Stimulated activated memory B cell treated with anti-CD40 and anti-IgM and Interleukin-4, amounts not matched to agents 10 μg/mL and 1 μg/mL and 100 μg/mL, for 72 hours (primary cell): ENCODE measurements around the gene OST4.

ENCODE experiments used
- ATAC-seq: fragments of 150-1000 bp; cut with Tn5 transposase; 2 replicates; pipeline ENCODE4 v1.10.0; 2021
- H3K27ac Mint-ChIP-seq: one replicate; pipeline ENCODE4 v1.8.0; 2022; ENCODE audit warnings: mild to moderate bottlenecking, mixed read lengths
- H3K27me3 Mint-ChIP-seq: one replicate; pipeline ENCODE4 v1.8.0; 2022; ENCODE audit warnings: mixed read lengths
- H3K36me3 Mint-ChIP-seq: one replicate; pipeline ENCODE4 v1.8.0; 2022; ENCODE audit warnings: mixed read lengths
- H3K4me1 Mint-ChIP-seq: one replicate; pipeline ENCODE4 v1.8.0; 2022; ENCODE audit warnings: mixed read lengths
- H3K4me3 Mint-ChIP-seq: one replicate; pipeline ENCODE4 v1.8.0; 2022; ENCODE audit warnings: mild to moderate bottlenecking, moderate library complexity, mixed read lengths
- H3K9me3 Mint-ChIP-seq: one replicate; pipeline ENCODE4 v1.8.0; 2022; ENCODE audit warnings: mixed read lengths

Gene OST4

GRCh38 chr2:27096748-27097297, 25.4 kb upstream of the OST4 start:
- H3K9me3 Mint-ChIP-seq: no peaks in the 10 kb centered on the region
- no peaks in the 10 kb centered on the region for H3K36me3 Mint-ChIP-seq
- no peaks in the 10 kb centered on the region for H3K27me3 Mint-ChIP-seq
- no peak overlapping the region for H3K4me3 Mint-ChIP-seq
- H3K4me1 Mint-ChIP-seq: peaks cover 21% of the 10 kb centered on the region
- ATAC-seq: no peak
- peak overlapping the region; percentile 46 for H3K27ac Mint-ChIP-seq

GRCh38 chr2:27095745-27096651, 24.5 kb upstream of the OST4 start:
- no peaks in the 10 kb centered on the region for H3K36me3 Mint-ChIP-seq
- no peaks in the 10 kb centered on the region for H3K27me3 Mint-ChIP-seq
- peak; percentile 72 for ATAC-seq
- peak overlapping the region; percentile 46 for H3K27ac Mint-ChIP-seq
- H3K4me3 Mint-ChIP-seq: peak overlapping the region; percentile 73
- peaks cover 21% of the 10 kb centered on the region for H3K4me1 Mint-ChIP-seq
- no peaks in the 10 kb centered on the region for H3K9me3 Mint-ChIP-seq

GRCh38 chr2:27095427-27095744, 23.9 kb upstream of the OST4 start:
- peak overlapping the region; percentile 46 for H3K27ac Mint-ChIP-seq
- H3K4me3 Mint-ChIP-seq: peak overlapping the region; percentile 73

GRCh38 chr2:27094353-27094984, 23.0 kb upstream of the OST4 start:
- Mint-ChIP-seq H3K27me3 (no peaks in the 10 kb centered on the region), H3K36me3 (no peaks in the 10 kb centered on the region), H3K27ac (no peak overlapping the region), H3K4me1 (peaks cover 21% of the 10 kb centered on the region), H3K9me3 (no peaks in the 10 kb centered on the region), H3K4me3 (no peak overlapping the region)
- ATAC-seq: no peak

More at GRCh38 chr2:27095427-27095744, 23.9 kb upstream of the OST4 start:
- ATAC-seq: no peak
- H3K27me3 Mint-ChIP-seq: no peaks in the 10 kb centered on the region
- H3K4me1 Mint-ChIP-seq: peaks cover 21% of the 10 kb centered on the region
- H3K36me3 Mint-ChIP-seq: no peaks in the 10 kb centered on the region
- H3K9me3 Mint-ChIP-seq: no peaks in the 10 kb centered on the region

- ATAC-seq: no peak
- H3K36me3 Mint-ChIP-seq: no peaks in the 10 kb centered on the region
- no peak overlapping the region for H3K27ac Mint-ChIP-seq
- no peaks in the 10 kb centered on the region for H3K9me3 Mint-ChIP-seq
- no peaks in the 10 kb centered on the region for H3K27me3 Mint-ChIP-seq
- peaks cover 19% of the 10 kb centered on the region for H3K4me1 Mint-ChIP-seq
- H3K4me3 Mint-ChIP-seq: no peak overlapping the region
These were observed 22.2 kb upstream of the OST4 start for GRCh38 chr2:27093430-27094352.

GRCh38 chr2:27092696-27093429, 21.4 kb upstream of the OST4 start:
- Mint-ChIP-seq H3K27ac (no peak overlapping the region), H3K9me3 (no peaks in the 10 kb centered on the region), H3K27me3 (no peaks in the 10 kb centered on the region), H3K4me3 (no peak overlapping the region), H3K36me3 (no peaks in the 10 kb centered on the region), H3K4me1 (peaks cover 16% of the 10 kb centered on the region)
- no peak for ATAC-seq

GRCh38 chr2:27091746-27092695, 20.6 kb upstream of the OST4 start:
- Mint-ChIP-seq H3K4me3 (no peak overlapping the region), H3K27ac (no peak overlapping the region)
- ATAC-seq: no peak

GRCh38 chr2:27089111-27089954, 17.9 kb upstream of the OST4 start:
- Mint-ChIP-seq H3K4me1 (peaks cover 18% of the 10 kb centered on the region), H3K27me3 (no peaks in the 10 kb centered on the region), H3K4me3 (no peak overlapping the region), H3K36me3 (no peaks in the 10 kb centered on the region), H3K9me3 (no peaks in the 10 kb centered on the region), H3K27ac (no peak overlapping the region)
- ATAC-seq: no peak

More at GRCh38 chr2:27091746-27092695, 20.6 kb upstream of the OST4 start:
- H3K9me3 Mint-ChIP-seq: no peaks in the 10 kb centered on the region
- H3K36me3 Mint-ChIP-seq: no peaks in the 10 kb centered on the region
- H3K4me1 Mint-ChIP-seq: peaks cover 22% of the 10 kb centered on the region
- H3K27me3 Mint-ChIP-seq: no peaks in the 10 kb centered on the region

- Mint-ChIP-seq H3K36me3 (no peaks in the 10 kb centered on the region), H3K4me3 (no peak overlapping the region), H3K9me3 (no peaks in the 10 kb centered on the region), H3K27me3 (no peaks in the 10 kb centered on the region), H3K4me1 (peaks cover 18% of the 10 kb centered on the region), H3K27ac (no peak overlapping the region)
- ATAC-seq: no peak
These were observed 17.2 kb upstream of the OST4 start for GRCh38 chr2:27088634-27089033.

GRCh38 chr2:27087823-27088410, 16.5 kb upstream of the OST4 start:
- ATAC-seq: no peak
- Mint-ChIP-seq H3K27me3 (no peaks in the 10 kb centered on the region), H3K9me3 (no peaks in the 10 kb centered on the region), H3K27ac (no peak overlapping the region), H3K4me1 (peaks cover 18% of the 10 kb centered on the region), H3K4me3 (no peak overlapping the region), H3K36me3 (no peaks in the 10 kb centered on the region)

GRCh38 chr2:27086724-27087593, 15.5 kb upstream of the OST4 start, which contains the start of gene KHK:
TSS of gene KHK (plus strand) at chr2:27086772. CDS start at chr2:27087260, 488 bp downstream.
- Mint-ChIP-seq H3K4me3 (peak within 1 kb of the TSS; percentile 95), H3K27ac (peak within 1 kb of the TSS; percentile 84), H3K4me1 (peaks cover 18% of the 10 kb centered on the region), H3K27me3 (no peaks in the 10 kb centered on the region), H3K36me3 (no peaks in the 10 kb centered on the region), H3K9me3 (no peaks in the 10 kb centered on the region)
- ATAC-seq: no peak
